GM18508 (cell line): Measurements from ENCODE around the gene POF1B.

Experiments used
- ATAC-seq: cut with Tn5 transposase; IDR thresholded peaks from one replicate; pipeline ENCODE4 v1.9.1; 2021; ENCODE audit warnings: moderate number of reproducible peaks; ENCODE audit not compliant: insufficient read depth, unreplicated experiment

POF1B gene

DNA sequence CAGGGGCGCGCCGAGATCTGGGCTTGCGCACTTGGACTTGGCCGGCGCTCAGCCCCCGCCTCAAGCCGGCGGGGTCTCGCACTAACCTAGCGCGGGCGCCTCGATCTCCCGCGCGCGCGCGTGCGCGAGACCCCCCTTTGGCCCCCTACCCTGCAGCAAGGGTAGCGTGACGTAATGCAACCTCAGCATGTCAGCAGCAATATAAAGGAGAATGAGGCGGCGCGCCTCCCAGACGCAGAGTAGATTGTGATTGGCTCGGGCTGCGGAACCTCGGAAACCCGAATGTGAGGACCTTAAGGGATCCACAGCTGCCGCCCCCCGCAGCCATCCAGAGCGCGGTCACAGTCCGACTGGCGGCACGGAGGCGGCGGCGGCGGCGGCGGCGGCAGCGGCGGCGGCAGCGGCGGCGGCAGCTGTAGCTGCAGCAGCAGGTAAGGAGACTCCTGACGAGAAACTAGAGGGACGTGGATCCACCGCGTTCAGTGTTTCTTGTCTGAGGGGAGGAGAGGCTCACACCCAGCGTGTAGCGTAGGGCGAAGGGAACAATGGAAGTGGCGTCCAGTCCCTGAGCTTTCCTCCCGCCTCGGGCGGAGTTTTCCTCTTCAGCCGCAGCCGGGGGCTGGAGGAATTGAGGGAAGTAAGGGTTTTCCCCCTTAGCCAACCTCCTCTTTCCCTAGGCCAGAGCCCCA lies 135.6 kb downstream of the POF1B start, which contains the start of the genes SATL1 and ZNF711:
SATL1 (minus strand) TSS at position 19 of the 689 bp plus-strand sequence. CDS start 134,811 bp downstream, outside the sequence.
ZNF711 (plus strand) TSS at position 231 of the 689 bp plus-strand sequence. CDS start 3,582 bp downstream, outside the sequence.
- ATAC-seq: no peak

DNA sequence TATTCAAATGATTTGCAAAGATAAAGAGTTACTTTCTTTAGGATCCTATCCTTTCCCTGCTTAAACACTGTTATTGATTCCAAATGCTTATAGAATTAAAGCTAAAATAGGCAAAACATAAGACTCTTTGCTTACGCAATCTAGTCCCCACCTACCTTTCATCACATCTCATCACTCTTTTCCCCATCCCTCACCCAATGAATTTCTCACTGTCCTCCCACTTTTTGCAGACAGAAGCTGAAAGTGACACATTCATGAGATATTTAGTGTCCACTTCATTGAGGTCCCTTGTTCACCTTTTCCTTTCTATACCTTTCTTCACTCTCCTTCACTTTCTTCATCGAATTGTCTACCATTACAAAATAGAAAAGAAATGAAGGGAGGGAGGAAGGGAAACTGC lies 136.3 kb downstream of the POF1B start:
- no peak for ATAC-seq
